Mesothelial cell of epicardium (in vitro differentiated cells): Measurements from ENCODE around the gene SNX11. TPM values are rescaled to one million over a fixed set of nuclear protein-coding genes. Genes with fewer than 3 reads are reported as not detected.

Experiments
- DNase-seq, 2 experiments: peaks; one replicate each; pipeline ENCODE4 v3.0.0; 2021; ENCODE audit warnings: low spot score in 2 of 2; ENCODE audit not compliant: unreplicated experiment in 2 of 2
- H3K27ac Mint-ChIP-seq: 2 replicates; pipeline ENCODE4 v1.8.0; 2021; ENCODE audit warnings: mixed read lengths
- H3K27me3 Mint-ChIP-seq: 2 replicates; pipeline ENCODE4 v1.8.0; 2021; ENCODE audit warnings: low read depth, mixed read lengths
- H3K36me3 Mint-ChIP-seq: 2 replicates; pipeline ENCODE4 v1.8.0; 2021; ENCODE audit warnings: mixed read lengths
- H3K4me1 Mint-ChIP-seq: 2 replicates; pipeline ENCODE4 v1.8.0; 2021; ENCODE audit warnings: mixed read lengths
- H3K4me3 Mint-ChIP-seq: 2 replicates; pipeline ENCODE4 v1.8.0; 2021; ENCODE audit warnings: mild to moderate bottlenecking, moderate library complexity, mixed read lengths
- H3K9me3 Mint-ChIP-seq: 2 replicates; pipeline ENCODE4 v1.8.0; 2021; ENCODE audit warnings: mixed read lengths
- CTCF ChIP-seq: fragments of 200-600 bp; sonication (generic); IDR thresholded peaks from one replicate; pipeline ENCODE4 v1.5.0; 2021; ENCODE audit warnings: antibody characterized with exemption; ENCODE audit not compliant: unreplicated experiment
- total RNA-seq: library from RNA; stranded (reverse); gene quantifications from 3 replicates; pipeline ENCODE4 v1.2.1, GENCODE V29; 2021

The SNX11 gene
- total RNA-seq, 1 donor from 2014 or later, result 16.2 TPM

GRCh38 chr17:48123111-48123510, 15.5 kb downstream of the SNX11 start:
- no peak overlapping the region for H3K4me3 Mint-ChIP-seq
- H3K27me3 Mint-ChIP-seq, result no peaks in the 10 kb centered on the region
- peaks cover 24% of the 10 kb centered on the region for H3K36me3 Mint-ChIP-seq
- no peak for TF ChIP-seq CTCF
- no peaks in the 10 kb centered on the region for H3K9me3 Mint-ChIP-seq
- no peaks in the 10 kb centered on the region for H3K4me1 Mint-ChIP-seq
- no peak for DNase-seq
- H3K27ac Mint-ChIP-seq, result no peak overlapping the region

- Mint-ChIP-seq H3K4me3 (no peak overlapping the region), H3K4me1 (no peaks in the 10 kb centered on the region), H3K27me3 (no peaks in the 10 kb centered on the region), H3K27ac (no peak overlapping the region), H3K36me3 (peaks cover 24% of the 10 kb centered on the region), H3K9me3 (no peaks in the 10 kb centered on the region)
- no peak for DNase-seq
- no peak for TF ChIP-seq CTCF
Measured at GRCh38 chr17:48123776-48124388, 16.3 kb downstream of the SNX11 start.

DNA sequence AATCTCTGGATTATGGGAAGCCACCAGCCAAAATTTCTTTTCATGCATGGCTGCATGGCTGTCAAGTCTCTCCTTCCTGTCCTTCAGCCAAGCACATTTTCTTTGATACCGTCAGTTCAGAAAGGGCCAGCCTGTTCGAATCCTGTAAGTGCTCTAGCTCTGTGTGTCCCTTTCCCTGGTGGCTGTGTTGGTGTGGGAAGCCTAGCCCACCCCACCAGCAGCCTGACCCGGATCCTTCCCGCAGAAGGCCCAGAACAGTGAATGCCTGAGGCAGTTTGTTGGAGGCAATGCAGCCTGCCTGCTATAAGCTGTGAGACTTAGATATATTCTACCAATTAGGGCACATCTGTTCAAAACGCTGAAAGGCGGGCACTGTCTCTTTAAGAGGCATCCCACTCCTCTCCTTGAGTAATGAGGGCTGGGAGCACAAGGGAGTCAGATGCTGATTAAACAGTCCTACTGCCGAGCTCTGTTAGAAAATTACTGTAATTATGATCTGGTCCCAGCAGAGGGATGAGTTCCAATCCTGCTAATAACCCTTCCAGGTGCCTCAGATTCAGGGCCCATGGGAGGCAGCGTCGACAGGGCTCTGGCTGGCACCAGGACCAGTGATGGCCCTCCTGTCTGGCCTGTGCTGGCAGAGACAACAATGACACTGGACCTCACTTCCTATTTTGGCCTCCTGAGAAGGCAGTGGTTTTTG, 18.4 kb downstream of the SNX11 start:
- Mint-ChIP-seq H3K4me3 (no peak overlapping the region), H3K9me3 (no peaks in the 10 kb centered on the region), H3K27me3 (no peaks in the 10 kb centered on the region), H3K36me3 (peaks cover 16% of the 10 kb centered on the region), H3K27ac (no peak overlapping the region), H3K4me1 (no peaks in the 10 kb centered on the region)
- DNase-seq, result no peak
- TF ChIP-seq CTCF, result no peak

- Mint-ChIP-seq H3K4me1 (no peaks in the 10 kb centered on the region), H3K27me3 (no peaks in the 10 kb centered on the region), H3K27ac (no peak overlapping the region), H3K36me3 (peaks cover 12% of the 10 kb centered on the region), H3K9me3 (no peaks in the 10 kb centered on the region), H3K4me3 (no peak overlapping the region)
- no peak for TF ChIP-seq CTCF
- no peak for DNase-seq
Measured at GRCh38 chr17:48126532-48126850, 18.9 kb downstream of the SNX11 start.

DNA sequence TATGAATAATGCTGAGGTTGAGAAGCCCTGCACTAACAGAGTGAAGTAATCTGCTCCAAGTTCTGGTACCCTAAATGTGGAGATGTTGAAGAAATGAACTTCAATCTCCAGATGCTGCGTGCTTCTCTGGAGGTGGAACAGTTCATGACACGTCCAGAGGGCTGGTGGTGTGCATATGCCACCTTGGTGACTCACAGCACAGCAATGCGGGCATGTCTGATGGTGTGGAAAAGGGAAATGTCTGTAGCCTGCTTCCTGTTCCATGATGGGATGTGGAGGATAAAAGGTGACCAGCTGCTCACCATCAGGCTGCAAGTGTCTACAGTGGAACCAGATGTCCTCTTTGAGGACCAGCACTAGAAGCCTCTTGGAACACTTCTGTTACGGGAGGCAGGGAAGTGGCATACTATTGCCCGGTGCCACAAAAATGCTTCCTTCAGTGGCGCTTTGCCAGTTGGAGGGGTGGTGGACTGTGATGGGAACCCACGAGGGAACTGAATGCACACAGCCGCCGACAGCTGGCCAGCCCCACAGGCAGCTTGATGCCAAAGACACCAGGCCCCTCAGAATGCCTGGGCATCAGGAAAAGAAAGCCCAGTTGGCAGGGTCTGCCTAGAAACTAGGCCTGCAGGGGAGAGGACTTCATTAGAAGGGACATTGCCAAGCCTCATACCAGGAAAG, 19.9 kb downstream of the SNX11 start:
- H3K4me1 Mint-ChIP-seq, result no peaks in the 10 kb centered on the region
- TF ChIP-seq CTCF, result no peak
- H3K9me3 Mint-ChIP-seq, result no peaks in the 10 kb centered on the region
- H3K27me3 Mint-ChIP-seq, result no peaks in the 10 kb centered on the region
- no peak overlapping the region for H3K27ac Mint-ChIP-seq
- DNase-seq, result no peak
- H3K36me3 Mint-ChIP-seq, result peaks cover 11% of the 10 kb centered on the region
- no peak overlapping the region for H3K4me3 Mint-ChIP-seq
